Loucy (cell line): ENCODE results near the gene NPHP3.

Experiments
- H2AFZ ChIP-seq: fragments of 200-600 bp; sonication (generic); 2 replicates; pipeline ENCODE4 v1.6.0; 2016; ENCODE audit warnings: antibody characterized with exemption, mild to moderate bottlenecking, low read length, moderate library complexity
- H3F3A ChIP-seq: fragments of 200-600 bp; 2 replicates; pipeline ENCODE4 v1.6.0; 2016; ENCODE audit warnings: antibody characterized with exemption, low read depth, mild to moderate bottlenecking
- H3K27me3 ChIP-seq: fragments of 200-600 bp; sonication (generic); 2 replicates; pipeline ENCODE4 v1.6.1; 2014; ENCODE audit warnings: low read length, mild to moderate bottlenecking; ENCODE audit not compliant: insufficient read depth, poor library complexity, severe bottlenecking
- H3K36me3 ChIP-seq: fragments of 200-600 bp; sonication (generic); 2 replicates; pipeline ENCODE4 v1.6.1; 2016; ENCODE audit warnings: low read length; ENCODE audit not compliant: insufficient read depth
- H3K4me1 ChIP-seq: fragments of 200-600 bp; sonication (generic); 2 replicates; pipeline ENCODE4 v1.5.1; 2014; ENCODE audit warnings: low read length, mild to moderate bottlenecking; ENCODE audit not compliant: insufficient read depth, poor library complexity, severe bottlenecking
- H3K4me2 ChIP-seq: fragments of 200-600 bp; sonication (generic); 2 replicates; pipeline ENCODE4 v1.6.0; 2014; ENCODE audit warnings: antibody characterized with exemption, low read length, low read depth, mild to moderate bottlenecking; ENCODE audit not compliant: poor library complexity, severe bottlenecking
- H3K4me3 ChIP-seq: fragments of 200-600 bp; sonication (generic); 2 replicates; pipeline ENCODE4 v1.5.1; 2014; ENCODE audit warnings: low read length, mild to moderate bottlenecking, mixed read lengths; ENCODE audit not compliant: poor library complexity, severe bottlenecking
- H3K79me2 ChIP-seq: fragments of 200-600 bp; sonication (generic); 2 replicates; pipeline ENCODE4 v1.6.1; 2014; ENCODE audit warnings: low read length; ENCODE audit not compliant: insufficient read depth
- H3K9ac ChIP-seq: fragments of 200-600 bp; sonication (generic); 2 replicates; pipeline ENCODE4 v1.6.0; 2014; ENCODE audit warnings: mild to moderate bottlenecking, low read depth, low read length, moderate library complexity; ENCODE audit not compliant: poor library complexity, severe bottlenecking
- H3K9me2 ChIP-seq: fragments of 200-600 bp; sonication (generic); replicated peaks from 2 replicates; pipeline ENCODE4 v1.6.1; 2016; ENCODE audit warnings: low read depth, low read length, mixed read lengths
- H3K9me3 ChIP-seq: fragments of 200-600 bp; sonication (generic); 2 replicates; pipeline ENCODE4 v1.6.1; 2014; ENCODE audit warnings: mild to moderate bottlenecking, antibody characterized with exemption, low read length, low read depth; ENCODE audit not compliant: insufficient read depth
- H4K20me1 ChIP-seq: fragments of 200-600 bp; sonication (generic); 2 replicates; pipeline ENCODE4 v1.6.0; 2014; ENCODE audit warnings: antibody characterized with exemption, low read length, mild to moderate bottlenecking; ENCODE audit not compliant: insufficient read depth, poor library complexity, severe bottlenecking
- EZH2phosphoT487 ChIP-seq: fragments of 200-600 bp; IDR thresholded peaks from 2 replicates; pipeline ENCODE4 v1.6.1; 2018; ENCODE audit warnings: antibody characterized with exemption, mild to moderate bottlenecking, moderate library complexity, borderline replicate concordance
- TF ChIP-seq, protein P1 (sequence below): fragments of 200-600 bp; sonication (generic); conservative IDR thresholded peaks from 2 replicates; pipeline ENCODE4 v1.5.1; 2014; ENCODE audit warnings: mild to moderate bottlenecking, antibody characterized with exemption, low read length

Gene NPHP3

DNA sequence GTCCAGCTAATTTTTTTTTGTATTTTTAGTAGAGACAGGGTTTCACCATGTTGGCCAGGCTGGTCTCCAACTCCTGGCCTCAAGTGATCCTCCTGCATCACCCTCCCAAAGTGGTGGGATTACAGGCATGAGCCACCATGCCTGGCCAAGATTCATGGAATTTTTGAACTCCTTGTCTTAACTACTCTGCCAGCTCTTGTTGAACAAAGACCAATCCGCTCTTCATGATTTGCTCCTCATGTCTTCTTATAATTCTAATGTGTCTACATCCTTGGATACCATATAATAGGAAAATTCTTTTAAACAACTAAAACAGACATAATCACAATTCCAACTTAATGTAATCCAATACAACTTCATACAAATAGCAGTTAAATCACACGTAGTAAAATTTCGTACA lies 40.8 kb downstream of the NPHP3 start:
- Histone ChIP-seq H3K9ac (no peak overlapping the region), H3K36me3 (peaks cover 53% of the 10 kb centered on the region; the same call in 1 of the 2 replicates), H3K9me3 (no peaks in the 10 kb centered on the region), H3F3A (no peaks in the 10 kb centered on the region), H3K4me3 (no peak overlapping the region), H3K9me2 (no peaks in the 10 kb centered on the region), H4K20me1 (no peaks in the 10 kb centered on the region), H3K27me3 (no peaks in the 10 kb centered on the region), H3K79me2 (no peaks in the 10 kb centered on the region), H2AFZ (no peak overlapping the region), H3K4me1 (no peaks in the 10 kb centered on the region), H3K4me2 (no peak overlapping the region)
- no peak for TF ChIP-seq EZH2phosphoT487
- TF ChIP-seq, protein P1, sequence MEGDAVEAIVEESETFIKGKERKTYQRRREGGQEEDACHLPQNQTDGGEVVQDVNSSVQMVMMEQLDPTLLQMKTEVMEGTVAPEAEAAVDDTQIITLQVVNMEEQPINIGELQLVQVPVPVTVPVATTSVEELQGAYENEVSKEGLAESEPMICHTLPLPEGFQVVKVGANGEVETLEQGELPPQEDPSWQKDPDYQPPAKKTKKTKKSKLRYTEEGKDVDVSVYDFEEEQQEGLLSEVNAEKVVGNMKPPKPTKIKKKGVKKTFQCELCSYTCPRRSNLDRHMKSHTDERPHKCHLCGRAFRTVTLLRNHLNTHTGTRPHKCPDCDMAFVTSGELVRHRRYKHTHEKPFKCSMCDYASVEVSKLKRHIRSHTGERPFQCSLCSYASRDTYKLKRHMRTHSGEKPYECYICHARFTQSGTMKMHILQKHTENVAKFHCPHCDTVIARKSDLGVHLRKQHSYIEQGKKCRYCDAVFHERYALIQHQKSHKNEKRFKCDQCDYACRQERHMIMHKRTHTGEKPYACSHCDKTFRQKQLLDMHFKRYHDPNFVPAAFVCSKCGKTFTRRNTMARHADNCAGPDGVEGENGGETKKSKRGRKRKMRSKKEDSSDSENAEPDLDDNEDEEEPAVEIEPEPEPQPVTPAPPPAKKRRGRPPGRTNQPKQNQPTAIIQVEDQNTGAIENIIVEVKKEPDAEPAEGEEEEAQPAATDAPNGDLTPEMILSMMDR = no peak

DNA sequence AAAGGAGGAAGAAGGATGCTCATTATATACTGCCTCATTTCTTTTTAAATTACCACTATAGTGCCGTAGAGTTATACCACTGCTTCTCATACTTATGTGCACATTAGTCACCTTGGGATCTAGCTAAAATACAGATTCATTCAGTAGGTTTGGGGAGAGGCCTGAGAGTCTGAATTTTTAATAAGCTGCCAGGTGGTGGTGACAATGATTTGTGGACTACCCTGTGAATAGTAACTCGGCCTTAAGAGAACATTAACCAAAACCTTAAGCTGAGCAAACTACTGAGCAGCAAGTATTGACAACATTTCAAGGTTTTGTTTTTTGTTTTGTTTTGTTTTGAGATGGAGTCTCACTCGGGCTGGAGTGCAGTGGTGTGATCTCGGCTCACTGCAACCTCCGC lies 42.3 kb downstream of the NPHP3 start:
- H3K36me3 ChIP-seq = peaks cover 54% of the 10 kb centered on the region; the same call in 1 of the 2 replicates
- no peaks in the 10 kb centered on the region for H3K79me2 ChIP-seq
- H3K9me3 ChIP-seq = no peaks in the 10 kb centered on the region
- H3K27me3 ChIP-seq = no peaks in the 10 kb centered on the region
- no peak for TF ChIP-seq EZH2phosphoT487
- TF ChIP-seq, protein P1 = no peak
- no peak overlapping the region for H3K4me3 ChIP-seq
- H3K9me2 ChIP-seq = no peaks in the 10 kb centered on the region
- peaks cover 4% of the 10 kb centered on the region for H4K20me1 ChIP-seq
- no peak overlapping the region for H2AFZ ChIP-seq
- H3K9ac ChIP-seq = no peak overlapping the region
- no peak overlapping the region for H3K4me2 ChIP-seq
- no peaks in the 10 kb centered on the region for H3K4me1 ChIP-seq
- H3F3A ChIP-seq = no peaks in the 10 kb centered on the region

DNA sequence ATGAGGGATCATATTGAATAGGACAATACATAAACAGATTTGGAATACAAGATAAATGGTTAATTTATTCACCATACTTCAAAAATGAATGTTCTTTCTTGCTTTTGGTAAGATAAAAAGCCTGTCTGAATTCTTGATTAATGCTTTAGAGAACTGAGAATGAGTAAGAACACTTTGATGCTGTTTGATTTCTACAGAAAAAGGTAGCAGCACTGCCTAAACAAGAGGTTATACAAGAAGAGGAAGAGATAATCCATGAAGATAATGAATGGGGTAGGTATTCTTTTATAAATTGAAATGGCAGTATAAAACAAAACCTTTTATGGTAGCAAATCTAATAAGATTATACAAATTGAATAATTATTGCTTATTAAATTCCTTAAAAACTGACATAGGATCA lies 46.8 kb downstream of the NPHP3 start:
- TF ChIP-seq, protein P1 = no peak
- TF ChIP-seq EZH2phosphoT487 = no peak
- no peaks in the 10 kb centered on the region for H3K79me2 ChIP-seq
- H3K27me3 ChIP-seq = no peaks in the 10 kb centered on the region
- no peaks in the 10 kb centered on the region for H3K4me1 ChIP-seq
- peaks cover 54% of the 10 kb centered on the region for H3K36me3 ChIP-seq
- no peaks in the 10 kb centered on the region for H3K9me2 ChIP-seq
- peaks cover 4% of the 10 kb centered on the region for H4K20me1 ChIP-seq
- H3K4me2 ChIP-seq = no peak overlapping the region
- no peak overlapping the region for H3K4me3 ChIP-seq
- H3K9ac ChIP-seq = no peak overlapping the region
- H3F3A ChIP-seq = no peaks in the 10 kb centered on the region
- no peaks in the 10 kb centered on the region for H3K9me3 ChIP-seq
- H2AFZ ChIP-seq = no peak overlapping the region
